Measurements from ENCODE around the gene UNC13B.

GRCh38 chr9:35318741-35319140 lies 156.9 kb downstream of the UNC13B start:
- TF ChIP-seq CTCF (conservative IDR thresholded peaks at IDR 0.05; ENCODE audit: low read depth in 2 of 2) (no peak), EZH2 (IDR thresholded peaks at IDR 0.05; ENCODE audit: low read depth, unreplicated experiment) (no peak), POLR2AphosphoS5 (IDR thresholded peaks at IDR 0.05; ENCODE audit: low read depth) (no peak), REST (IDR thresholded peaks at IDR 0.05; ENCODE audit: unreplicated experiment) (no peak), JUNB (IDR thresholded peaks at IDR 0.05; ENCODE audit: unreplicated experiment) (no peak), CREB1 (CRISPR knock-in tag; IDR thresholded peaks at IDR 0.05; ENCODE audit: low read depth) (no peak), NANOG (IDR thresholded peaks at IDR 0.05; ENCODE audit: borderline replicate concordance) (no peak), EZH2phosphoT487 (IDR thresholded peaks at IDR 0.05; ENCODE audit: unreplicated experiment) (no peak), ZNF114 (CRISPR knock-in tag; IDR thresholded peaks at IDR 0.05) (no peak), ETS1 (IDR thresholded peaks at IDR 0.05) (no peak), STAT1 (IDR thresholded peaks at IDR 0.05; ENCODE audit: unreplicated experiment) (no peak), ZNF331 (CRISPR knock-in tag; IDR thresholded peaks at IDR 0.05; ENCODE audit: low read depth) (no peak), ZNF462 (CRISPR knock-in tag; IDR thresholded peaks at IDR 0.05) (no peak)
